ENCODE measurements around the gene RNU4-1. TPM values are rescaled to one million over a fixed set of nuclear protein-coding genes. Genes with fewer than 3 reads are reported as not detected.
A peak's percentile ranks its signal among the peaks of the same experiment; 100 is the strongest.

RNU4-1 gene
- total RNA-seq, 1 donor from 2014 or later = 2,591 TPM

GRCh38 chr12:120317224-120318105, 24.4 kb upstream of the RNU4-1 start:
- peak overlapping the region; percentile 88 for H3K4me3 Mint-ChIP-seq (ENCODE audit: unreplicated experiment)
- no peaks in the 10 kb centered on the region for H3K9me3 Mint-ChIP-seq (ENCODE audit: unreplicated experiment)
- H3K79me2 ChIP-seq (ENCODE audit: insufficient read depth, low read length) = no peaks in the 10 kb centered on the region
- peak overlapping the region; percentile 82 for H3K27ac ChIP-seq (ENCODE audit: low read depth, low read length)
- H3K27me3 ChIP-seq (ENCODE audit: insufficient read depth, low read length) = peaks cover 2% of the 10 kb centered on the region
- peak; percentile 28 for TF ChIP-seq CTCF (IDR thresholded peaks at IDR 0.05; ENCODE audit: insufficient read depth, low read depth, low read length)
- no peak for TF ChIP-seq EZH2 (IDR thresholded peaks at IDR 0.05; ENCODE audit: insufficient read depth, low read length)
- FAIRE-seq = peak; percentile 89
- H3K36me3 Mint-ChIP-seq (ENCODE audit: low read depth, unreplicated experiment) = no peaks in the 10 kb centered on the region
- H3K9ac ChIP-seq (ENCODE audit: low read length) = peak overlapping the region; percentile 87
- peak overlapping the region; percentile 89 for H3K4me2 ChIP-seq (ENCODE audit: low read length)
- peak overlapping the region; percentile 86 for H3K27ac Mint-ChIP-seq (ENCODE audit: unreplicated experiment)
- peaks cover 3% of the 10 kb centered on the region for H3K4me1 Mint-ChIP-seq (ENCODE audit: low read depth, unreplicated experiment)
- peak; percentile 97 for DNase-seq (ENCODE audit: low read depth)
- H4K20me1 ChIP-seq (ENCODE audit: insufficient read depth, low read length) = no peaks in the 10 kb centered on the region
- peak overlapping the region; percentile 64 for H3K4me3 ChIP-seq (ENCODE audit: insufficient read depth, low read depth, low read length)
- H3K9me3 ChIP-seq (ENCODE audit: insufficient read depth, low read depth, low read length) = no peaks in the 10 kb centered on the region
- H2AFZ ChIP-seq (ENCODE audit: low read depth, low read length) = peak overlapping the region; percentile 86
- H3K4me1 ChIP-seq (ENCODE audit: insufficient read depth, low read length) = peaks cover 5% of the 10 kb centered on the region
- peaks cover 1% of the 10 kb centered on the region for H3K27me3 Mint-ChIP-seq (ENCODE audit: low read depth, unreplicated experiment)
- H3K36me3 ChIP-seq (ENCODE audit: insufficient read depth, low read length) = no peaks in the 10 kb centered on the region

GRCh38 chr12:120316798-120317223, 23.8 kb upstream of the RNU4-1 start:
- Histone ChIP-seq H3K36me3 (ENCODE audit: insufficient read depth, low read length) (no peaks in the 10 kb centered on the region), H3K4me2 (ENCODE audit: low read length) (peak overlapping the region; percentile 89), H3K4me3 (ENCODE audit: insufficient read depth, low read depth, low read length) (peak overlapping the region; percentile 64), H3K4me1 (ENCODE audit: insufficient read depth, low read length) (peaks cover 5% of the 10 kb centered on the region), H4K20me1 (ENCODE audit: insufficient read depth, low read length) (no peaks in the 10 kb centered on the region), H3K27me3 (ENCODE audit: insufficient read depth, low read length) (no peaks in the 10 kb centered on the region), H3K27ac (ENCODE audit: low read depth, low read length) (peak overlapping the region; percentile 82), H2AFZ (ENCODE audit: low read depth, low read length) (peak overlapping the region; percentile 86), H3K79me2 (ENCODE audit: insufficient read depth, low read length) (no peaks in the 10 kb centered on the region), H3K9me3 (ENCODE audit: insufficient read depth, low read depth, low read length) (no peaks in the 10 kb centered on the region), H3K9ac (ENCODE audit: low read length) (peak overlapping the region; percentile 87)
- H3K4me1 Mint-ChIP-seq (ENCODE audit: low read depth, unreplicated experiment) = peaks cover 3% of the 10 kb centered on the region
- no peaks in the 10 kb centered on the region for H3K36me3 Mint-ChIP-seq (ENCODE audit: low read depth, unreplicated experiment)
- peak overlapping the region; percentile 88 for H3K4me3 Mint-ChIP-seq (ENCODE audit: unreplicated experiment)
- H3K27ac Mint-ChIP-seq (ENCODE audit: unreplicated experiment) = peak overlapping the region; percentile 86
- no peaks in the 10 kb centered on the region for H3K27me3 Mint-ChIP-seq (ENCODE audit: low read depth, unreplicated experiment)
- H3K9me3 Mint-ChIP-seq (ENCODE audit: unreplicated experiment) = no peaks in the 10 kb centered on the region
- TF ChIP-seq CTCF (IDR thresholded peaks at IDR 0.05; ENCODE audit: insufficient read depth, low read depth, low read length) (no peak), EZH2 (IDR thresholded peaks at IDR 0.05; ENCODE audit: insufficient read depth, low read length) (no peak)
- DNase-seq (ENCODE audit: low read depth) (peak; percentile 9), FAIRE-seq (no peak)

- no peaks in the 10 kb centered on the region for H3K27me3 ChIP-seq (ENCODE audit: insufficient read depth, low read length)
- Mint-ChIP-seq H3K27ac (ENCODE audit: unreplicated experiment) (no peak overlapping the region), H3K36me3 (ENCODE audit: low read depth, unreplicated experiment) (no peaks in the 10 kb centered on the region), H3K4me3 (ENCODE audit: unreplicated experiment) (peak overlapping the region; percentile 41), H3K4me1 (ENCODE audit: low read depth, unreplicated experiment) (peaks cover 3% of the 10 kb centered on the region), H3K27me3 (ENCODE audit: low read depth, unreplicated experiment) (no peaks in the 10 kb centered on the region), H3K9me3 (ENCODE audit: unreplicated experiment) (no peaks in the 10 kb centered on the region)
- no peaks in the 10 kb centered on the region for H3K9me3 ChIP-seq (ENCODE audit: insufficient read depth, low read depth, low read length)
- H3K27ac ChIP-seq (ENCODE audit: low read depth, low read length) = no peak overlapping the region
- no peaks in the 10 kb centered on the region for H3K79me2 ChIP-seq (ENCODE audit: insufficient read depth, low read length)
- no peak overlapping the region for H3K4me2 ChIP-seq (ENCODE audit: low read length)
- no peak overlapping the region for H3K9ac ChIP-seq (ENCODE audit: low read length)
- no peaks in the 10 kb centered on the region for H3K36me3 ChIP-seq (ENCODE audit: insufficient read depth, low read length)
- H3K4me3 ChIP-seq (ENCODE audit: insufficient read depth, low read depth, low read length) = no peak overlapping the region
- FAIRE-seq = no peak
- H4K20me1 ChIP-seq (ENCODE audit: insufficient read depth, low read length) = no peaks in the 10 kb centered on the region
- DNase-seq (ENCODE audit: low read depth) = no peak
- H3K4me1 ChIP-seq (ENCODE audit: insufficient read depth, low read length) = peaks cover 5% of the 10 kb centered on the region
- TF ChIP-seq CTCF (IDR thresholded peaks at IDR 0.05; ENCODE audit: insufficient read depth, low read depth, low read length) = peak; percentile 23
- TF ChIP-seq EZH2 (IDR thresholded peaks at IDR 0.05; ENCODE audit: insufficient read depth, low read length) = no peak
- no peak overlapping the region for H2AFZ ChIP-seq (ENCODE audit: low read depth, low read length)
Measured at GRCh38 chr12:120314220-120314619, 21.2 kb upstream of the RNU4-1 start.
